ENCODE results near the gene STX3.
"Not testable (repeated sequence)": the region's sequence is repeated elsewhere in the genome, so short reads cannot be mapped to it uniquely, and the experiment has no call there.

Gene STX3

DNA sequence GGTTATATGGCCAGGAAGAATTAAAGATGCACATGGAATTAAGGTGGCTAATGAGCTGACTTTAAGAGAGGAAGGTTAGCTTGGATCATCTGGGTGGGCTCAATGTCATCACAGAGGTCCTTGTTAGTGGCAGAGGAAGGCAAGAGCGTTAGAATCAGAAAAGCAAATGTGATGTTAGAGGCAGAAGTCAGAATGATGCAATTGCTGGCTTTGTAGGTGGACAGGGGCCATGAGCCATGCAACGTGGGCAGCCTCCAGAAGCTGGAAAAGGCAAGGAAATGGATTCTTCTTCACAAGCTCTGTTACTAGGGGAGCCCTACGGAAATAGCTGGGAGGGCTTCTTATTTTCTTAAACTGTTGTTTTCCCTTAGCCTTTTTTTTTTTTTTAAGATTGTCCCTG is 92.5 kb downstream of the STX3 start:
- DNase-seq, result no peak

DNA sequence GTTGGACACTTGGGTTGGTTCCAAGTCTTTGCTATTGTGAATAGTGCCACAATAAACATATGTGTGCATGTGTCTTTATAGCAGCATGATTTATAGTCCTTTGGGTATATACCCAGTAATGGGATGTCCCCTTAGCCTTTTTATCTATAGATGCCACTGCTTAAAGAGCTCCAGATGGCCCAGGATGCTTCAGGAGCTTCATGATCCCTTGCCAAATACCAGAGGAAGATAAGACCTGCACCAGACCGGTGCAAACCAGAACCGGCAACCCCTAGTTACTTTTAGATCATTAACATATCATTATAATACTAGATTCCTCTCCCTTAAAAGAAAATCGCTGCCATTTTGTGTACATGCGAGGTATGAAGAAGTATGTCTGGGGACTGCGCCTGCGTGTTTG is 93.3 kb downstream of the STX3 start:
- DNase-seq, result not testable (repeated sequence)

DNA sequence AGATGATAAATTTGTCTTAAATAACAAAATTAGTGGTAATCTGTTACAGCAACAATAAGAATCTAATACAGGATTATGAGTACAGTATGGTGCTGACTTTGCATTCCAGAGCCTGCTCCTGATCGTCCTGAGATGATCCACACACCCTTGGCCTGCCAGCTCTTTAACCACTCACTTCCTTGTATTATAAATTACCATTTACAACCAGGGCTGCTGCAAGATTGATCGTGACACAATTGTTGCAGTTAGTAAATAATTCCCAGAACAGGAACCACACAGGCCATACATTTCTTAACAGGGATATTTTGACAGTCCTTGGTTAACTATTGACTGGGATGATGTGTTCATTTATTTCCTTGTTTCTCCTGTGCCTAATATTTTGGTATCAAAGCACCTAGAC is 94.0 kb downstream of the STX3 start:
- DNase-seq, result no peak

DNA sequence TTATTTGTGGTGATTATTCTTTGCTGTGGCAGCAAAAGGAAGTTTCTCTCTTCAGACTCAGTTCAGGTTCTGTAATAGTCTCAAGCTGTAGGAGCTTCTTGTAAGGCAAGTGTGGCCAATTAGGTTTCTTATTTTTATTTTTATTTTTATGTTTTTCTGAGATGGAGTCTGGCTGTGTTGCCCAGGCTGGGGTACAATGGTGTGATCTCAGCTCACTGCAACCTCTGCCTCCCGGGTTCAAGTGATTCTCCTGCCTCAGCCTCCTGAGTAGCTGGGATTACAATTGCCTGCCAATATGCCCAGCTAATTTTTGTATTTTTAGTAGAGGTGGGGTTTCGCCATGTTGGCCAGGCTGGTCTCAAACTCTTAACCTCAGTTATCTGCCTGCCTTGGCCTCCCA is 94.4 kb downstream of the STX3 start:
- DNase-seq, result not testable (repeated sequence)

DNA sequence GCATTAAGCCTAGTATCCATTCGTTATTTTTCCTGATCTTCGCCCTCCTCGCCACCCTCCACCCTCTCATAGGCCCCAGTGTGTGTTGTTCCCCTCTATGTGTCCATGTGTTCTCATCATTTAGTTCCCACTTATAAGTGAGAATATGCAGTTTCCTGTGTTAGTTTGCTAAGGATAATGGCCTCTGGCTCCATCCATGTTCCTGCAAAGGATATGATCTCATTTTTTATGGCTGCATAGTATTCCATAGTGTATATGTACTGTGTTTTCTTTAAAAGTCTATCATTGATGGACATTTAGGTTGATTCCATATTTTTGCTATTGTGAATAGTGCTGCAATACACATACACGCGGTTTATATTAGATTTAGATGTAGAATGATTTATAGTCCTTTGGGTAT is 96.2 kb downstream of the STX3 start:
- not testable (repeated sequence) for DNase-seq

DNA sequence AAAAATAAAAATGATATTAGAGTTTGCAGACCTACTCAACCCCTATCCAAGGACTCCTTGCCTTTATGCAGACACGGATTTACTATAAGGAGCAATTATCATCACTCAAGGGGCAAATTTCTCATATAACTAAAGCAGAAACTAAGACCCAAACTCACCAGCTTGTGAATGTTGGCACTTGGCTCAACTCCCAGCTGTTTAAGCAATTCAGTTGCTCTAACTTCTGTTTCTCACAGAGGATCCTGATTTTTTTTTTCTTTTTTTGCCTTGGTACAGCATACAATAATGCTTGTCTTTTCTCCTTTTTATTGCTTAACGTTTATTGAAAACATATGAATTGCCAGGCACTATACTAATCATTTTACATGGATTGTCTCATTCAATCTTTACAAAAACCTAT is 99.7 kb downstream of the STX3 start:
- DNase-seq, result no peak

Data from retina (tissue), 1 donor.